HG03378 (cell line): ENCODE results near the gene SYVN1.
A peak's percentile ranks its signal among the peaks of the same experiment; 100 is the strongest.
"Not testable (repeated sequence)": the region's sequence is repeated elsewhere in the genome, so short reads cannot be mapped to it uniquely, and the experiment has no call there.

ENCODE experiments used
- ATAC-seq: cut with Tn5 transposase; IDR thresholded peaks from one replicate; pipeline ENCODE4 v1.9.1; 2021; ENCODE audit warnings: mild to moderate bottlenecking, moderate library complexity; ENCODE audit not compliant: unreplicated experiment

Gene SYVN1

GRCh38 chr11:65151331-65151899, 17.1 kb upstream of the SYVN1 start:
- ATAC-seq: no peak

- ATAC-seq: no peak
These were observed 16.4 kb upstream of the SYVN1 start for GRCh38 chr11:65150509-65151299.

- not testable (repeated sequence) for ATAC-seq
These were observed 15.8 kb upstream of the SYVN1 start for GRCh38 chr11:65150131-65150508.

DNA sequence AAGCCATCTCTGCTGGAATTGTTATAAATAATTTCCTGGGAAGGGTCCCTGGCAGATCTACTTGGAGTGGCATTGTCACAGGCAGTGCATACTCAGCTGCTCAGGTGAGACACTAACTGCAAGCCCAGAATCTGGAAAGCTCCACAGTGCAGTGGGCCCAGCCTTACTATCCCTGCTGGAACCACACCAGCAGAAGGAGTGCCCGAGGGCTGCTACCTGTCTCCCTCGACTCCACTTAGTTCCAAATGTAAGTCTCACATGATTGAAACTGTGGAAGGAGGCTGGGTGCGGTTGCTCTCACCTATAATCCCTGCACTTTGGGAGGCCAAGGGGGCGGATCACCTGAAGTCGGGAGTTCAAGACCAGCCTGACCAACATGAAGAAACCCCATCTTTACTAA, 14.3 kb upstream of the SYVN1 start:
- no peak for ATAC-seq

GRCh38 chr11:65147352-65148075, 13.2 kb upstream of the SYVN1 start:
- ATAC-seq: no peak

GRCh38 chr11:65141896-65142494, 7.7 kb upstream of the SYVN1 start:
- ATAC-seq: no peak

- no peak for ATAC-seq
These were observed 2.3 kb upstream of the SYVN1 start for GRCh38 chr11:65136515-65137096.

- ATAC-seq: no peak
These were observed 1.4 kb upstream of the SYVN1 start for GRCh38 chr11:65135633-65136145.

DNA sequence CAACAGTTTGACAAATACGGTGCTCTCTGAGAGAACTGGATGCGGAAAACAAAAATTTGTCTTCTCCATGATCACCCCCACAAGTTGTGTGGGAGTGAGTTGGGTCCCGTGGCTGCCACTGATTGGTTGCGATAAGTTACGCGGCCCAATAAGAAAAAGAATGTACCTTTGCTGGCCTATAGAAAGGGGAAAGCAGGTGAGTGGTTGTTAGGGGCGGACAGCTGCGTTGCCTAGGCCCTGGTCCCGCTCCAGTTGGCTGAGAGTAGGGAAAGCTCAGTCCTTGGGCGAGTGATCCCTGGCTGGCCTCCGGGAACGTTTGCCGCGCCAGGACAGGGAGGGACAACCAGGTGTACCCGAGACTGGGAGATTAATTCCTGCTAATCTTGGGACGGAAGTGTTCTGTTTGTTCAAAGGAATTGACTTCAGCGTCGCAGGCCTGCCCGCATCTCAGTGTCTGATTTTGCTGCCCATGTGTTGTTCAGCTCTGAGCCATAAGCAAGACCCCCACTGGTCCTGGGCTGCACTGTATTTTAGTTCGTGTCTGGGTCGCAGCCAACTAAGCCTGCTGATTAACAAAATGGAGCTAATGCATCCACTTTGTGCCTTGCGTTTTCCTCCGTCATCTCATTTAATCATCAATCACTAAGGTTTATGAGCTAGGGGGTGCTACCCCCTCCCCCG, 773 bp upstream of the SYVN1 start:
- ATAC-seq: peak; percentile 68

DNA sequence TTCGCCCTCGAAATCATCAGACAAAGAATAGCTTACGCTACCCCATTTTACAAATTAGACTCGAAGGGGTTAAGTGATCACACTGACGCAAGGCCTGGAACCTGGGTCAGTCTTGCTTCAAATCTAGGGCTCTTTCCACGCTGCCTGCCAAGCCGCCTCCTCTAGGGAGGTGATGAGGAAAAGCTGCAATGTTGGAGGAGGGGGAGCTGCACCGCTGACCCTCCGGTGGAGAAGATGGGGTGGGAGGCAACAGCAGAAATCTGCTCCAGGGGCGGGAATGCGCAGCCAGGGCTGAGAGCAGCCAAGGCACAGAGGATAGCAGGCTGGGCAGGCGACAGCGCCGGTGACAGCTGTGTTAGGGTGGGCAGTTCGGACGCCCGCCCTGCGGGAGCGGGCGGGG, 595 bp downstream of the SYVN1 start:
- no peak for ATAC-seq

- ATAC-seq: no peak
These were observed 1.2 kb downstream of the SYVN1 start for GRCh38 chr11:65132988-65133700.

- ATAC-seq: no peak
These were observed 1.9 kb downstream of the SYVN1 start for GRCh38 chr11:65132238-65132987.

- ATAC-seq: no peak
These were observed 2.5 kb downstream of the SYVN1 start for GRCh38 chr11:65131895-65132237.

DNA sequence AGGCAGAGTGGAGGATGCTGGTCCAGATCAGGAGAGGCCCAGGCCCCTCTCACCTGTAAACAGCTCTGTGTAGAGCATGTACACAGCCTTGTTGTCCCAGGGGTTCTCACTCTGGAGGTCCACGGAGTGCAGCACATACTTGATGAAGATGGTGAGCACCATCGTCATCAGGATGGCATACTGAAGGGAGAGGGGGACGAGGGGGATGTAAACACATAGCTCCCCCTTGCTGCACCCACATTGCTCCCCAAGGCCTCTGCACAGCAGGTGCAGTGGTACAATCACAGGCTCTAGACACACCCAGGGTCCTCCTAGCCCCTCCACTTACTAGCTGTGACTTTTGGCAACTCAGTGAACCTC, 2.9 kb downstream of the SYVN1 start:
- no peak for ATAC-seq

DNA sequence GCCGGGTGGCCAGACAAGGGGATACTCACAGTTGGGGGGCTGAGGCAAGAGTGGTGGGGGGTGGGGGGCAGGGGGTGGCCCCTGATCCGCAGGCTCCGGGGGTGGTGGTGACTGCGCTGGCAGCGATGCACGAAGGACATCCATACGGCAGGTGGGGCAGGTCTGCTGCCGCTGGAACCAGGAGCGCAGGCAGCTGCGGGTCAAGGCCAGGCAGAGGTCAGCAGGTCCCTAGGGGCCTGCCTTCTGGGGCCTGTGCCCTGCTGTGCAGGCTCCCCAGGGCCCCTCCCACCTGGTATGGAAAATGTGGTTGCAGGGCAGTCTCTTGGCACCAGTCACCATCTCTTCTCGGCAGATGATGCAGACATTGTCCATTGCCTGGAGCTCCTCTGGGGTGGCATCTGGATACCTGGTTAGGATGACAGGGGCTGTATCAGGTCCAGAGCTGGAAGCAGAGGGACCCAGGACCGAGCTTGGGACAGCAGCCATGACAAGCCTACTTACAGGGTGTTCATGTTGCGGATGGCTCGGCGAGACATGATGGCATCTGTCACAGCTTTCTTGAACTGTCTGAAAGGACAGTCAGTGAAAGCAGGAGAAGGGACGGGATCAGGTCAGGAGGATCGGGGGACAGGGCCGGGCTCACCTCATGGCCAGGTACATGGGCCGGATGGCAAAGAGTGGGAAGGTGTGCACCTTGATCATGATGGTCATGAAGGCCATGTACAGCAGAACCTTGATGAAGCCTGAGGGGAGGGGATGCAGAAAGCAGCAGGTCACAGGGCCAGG, 3.5 kb downstream of the SYVN1 start:
- no peak for ATAC-seq

DNA sequence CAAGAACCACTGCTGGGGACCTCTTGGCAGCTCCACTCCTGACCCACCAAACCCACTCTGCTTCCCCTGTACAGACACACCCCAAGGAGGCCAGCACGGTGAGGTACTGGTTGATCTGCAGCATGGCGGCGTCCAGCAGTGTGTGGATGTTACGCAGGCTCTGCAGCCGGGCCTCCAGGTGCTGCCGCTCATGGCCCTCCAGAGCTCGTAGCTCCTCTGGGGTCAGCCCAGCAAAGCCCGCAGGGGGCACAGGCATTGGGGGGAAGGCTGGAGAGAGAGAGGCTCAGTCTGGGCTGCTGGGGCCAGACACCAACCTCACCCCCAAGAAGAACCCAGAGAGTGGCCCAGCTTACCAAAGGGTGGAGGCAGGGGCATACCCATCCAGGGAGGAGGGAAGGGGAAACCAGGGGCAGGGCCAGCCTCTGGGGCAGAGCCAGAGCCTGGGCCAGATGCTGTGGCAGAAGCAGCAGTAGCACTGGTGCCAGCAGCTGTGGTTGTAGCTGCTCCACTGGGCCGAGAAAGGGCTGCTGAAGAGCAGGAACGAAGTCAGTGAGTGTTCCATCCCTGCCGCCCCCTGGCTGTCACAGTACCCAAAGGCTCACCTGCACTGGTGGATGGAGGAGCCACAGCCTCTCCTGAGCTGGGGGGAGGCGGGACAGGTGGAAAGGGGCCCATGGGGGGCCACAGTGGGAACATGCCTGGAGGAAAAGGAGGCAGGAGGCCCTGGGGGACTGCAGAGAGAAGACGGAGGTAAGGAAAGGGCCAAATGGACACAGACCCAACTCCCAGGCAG, 4.5 kb downstream of the SYVN1 start:
- ATAC-seq: no peak

DNA sequence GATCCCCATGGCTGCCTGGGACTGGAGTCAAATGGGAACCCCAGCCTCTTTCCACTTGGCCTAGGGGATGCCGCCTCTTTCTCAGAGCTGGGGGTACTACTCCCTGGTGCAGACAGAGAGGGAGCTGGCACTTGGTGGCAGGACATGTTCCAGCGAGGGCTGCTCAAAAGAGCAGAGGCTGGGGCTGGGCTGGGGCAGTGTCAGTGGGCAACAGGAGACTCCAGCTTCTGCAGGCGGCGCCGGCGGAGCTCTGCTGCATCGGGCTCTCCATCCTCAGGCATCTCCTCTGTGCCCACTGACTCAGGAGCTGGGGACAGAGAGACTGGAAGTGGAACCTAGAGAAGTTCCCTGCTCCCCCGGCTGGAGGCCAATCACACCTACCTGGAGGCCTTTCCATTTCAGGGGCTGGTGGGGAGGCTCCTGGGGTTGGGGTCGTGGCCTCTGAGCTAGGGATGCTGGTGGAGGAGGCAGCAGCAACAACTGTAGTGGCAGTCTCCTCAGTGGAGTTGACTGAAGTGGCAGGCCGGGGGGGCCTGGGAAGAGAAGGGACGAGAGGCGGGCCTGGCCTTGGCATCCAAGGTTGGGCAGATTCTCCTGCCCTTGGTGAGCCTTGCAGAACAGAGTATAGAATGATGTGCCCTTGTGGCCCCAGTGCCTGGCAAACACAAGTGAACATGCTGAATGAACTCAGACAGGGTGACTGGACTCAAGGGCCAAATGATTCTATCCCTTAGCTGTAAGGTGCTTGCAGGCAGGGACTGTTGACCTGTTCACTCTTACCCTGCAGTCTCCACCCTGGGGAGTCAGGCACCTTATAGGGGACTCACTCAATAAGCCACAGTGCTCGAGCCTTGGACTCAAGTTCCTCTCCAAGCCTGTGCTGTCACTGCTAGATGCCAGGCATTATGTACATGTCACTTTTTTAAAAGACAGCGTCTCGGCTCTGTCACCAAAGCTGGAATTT, 5.9 kb downstream of the SYVN1 start:
- ATAC-seq: no peak
